Astrocyte of the spinal cord (primary cell): Measurements from ENCODE around the gene GCSH.
A peak's percentile ranks its signal among the peaks of the same experiment; 100 is the strongest.

Source experiments
- DNase-seq: peaks from one replicate; pipeline ENCODE4 v3.0.0; 2011; ENCODE audit warnings: low read depth, low spot score
- H3K4me3 ChIP-seq: 2 replicates; pipeline ENCODE4 v1.5.1; 2011; ENCODE audit warnings: low read depth, mild to moderate bottlenecking, low read length, moderate library complexity
- in situ Hi-C: cut with HindIII; loops from 2 replicates; pipeline ENCODE4 v1.10.0; 2017; ENCODE audit warnings: low sequenced_read_pairs
- TF ChIP-seq, protein P1 (sequence below): IDR thresholded peaks from 2 replicates; pipeline ENCODE4 v1.5.1; 2012; ENCODE audit warnings: low read depth, mild to moderate bottlenecking, low read length, inconsistent platforms

The GCSH gene

DNA sequence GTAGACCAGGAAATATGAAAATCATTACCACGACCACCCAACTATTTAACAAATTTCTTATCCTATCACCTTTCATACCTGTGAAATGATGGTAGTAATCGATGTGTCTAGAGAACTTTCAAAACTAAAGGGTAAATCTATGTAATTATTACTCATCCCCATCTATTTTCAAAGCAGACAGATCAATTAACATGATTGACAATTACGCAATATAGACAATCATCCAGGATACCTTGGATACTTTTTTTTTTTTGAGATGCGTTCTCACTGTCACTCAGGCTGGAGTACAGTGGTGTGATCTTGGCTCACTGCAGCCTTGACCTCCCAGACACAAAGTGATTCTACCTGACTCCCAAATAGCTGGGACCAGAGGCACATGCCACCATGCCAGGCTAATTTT lies 15.2 kb downstream of the GCSH start:
- in situ Hi-C loops = no loop called here
- no peak for DNase-seq

DNA sequence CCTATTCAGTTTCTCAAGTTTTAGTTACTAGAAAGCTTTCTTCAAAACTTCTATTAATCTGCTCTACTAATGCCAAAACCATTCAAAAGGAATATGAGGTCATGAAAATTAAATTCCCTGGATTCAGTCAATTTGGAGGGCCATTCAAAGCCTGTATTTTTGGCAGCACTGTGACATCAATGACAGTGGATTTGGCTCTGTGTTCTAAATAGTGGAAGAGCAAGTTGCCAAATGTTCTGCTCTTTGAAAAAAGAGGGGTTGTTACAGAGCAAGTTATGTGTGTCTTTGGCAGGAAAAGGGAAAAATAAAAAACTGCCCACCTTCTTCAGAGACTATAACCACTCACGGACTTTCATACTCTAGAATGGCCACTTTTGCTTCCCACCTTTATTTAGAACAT lies 16.0 kb downstream of the GCSH start:
- TF ChIP-seq, protein P1, sequence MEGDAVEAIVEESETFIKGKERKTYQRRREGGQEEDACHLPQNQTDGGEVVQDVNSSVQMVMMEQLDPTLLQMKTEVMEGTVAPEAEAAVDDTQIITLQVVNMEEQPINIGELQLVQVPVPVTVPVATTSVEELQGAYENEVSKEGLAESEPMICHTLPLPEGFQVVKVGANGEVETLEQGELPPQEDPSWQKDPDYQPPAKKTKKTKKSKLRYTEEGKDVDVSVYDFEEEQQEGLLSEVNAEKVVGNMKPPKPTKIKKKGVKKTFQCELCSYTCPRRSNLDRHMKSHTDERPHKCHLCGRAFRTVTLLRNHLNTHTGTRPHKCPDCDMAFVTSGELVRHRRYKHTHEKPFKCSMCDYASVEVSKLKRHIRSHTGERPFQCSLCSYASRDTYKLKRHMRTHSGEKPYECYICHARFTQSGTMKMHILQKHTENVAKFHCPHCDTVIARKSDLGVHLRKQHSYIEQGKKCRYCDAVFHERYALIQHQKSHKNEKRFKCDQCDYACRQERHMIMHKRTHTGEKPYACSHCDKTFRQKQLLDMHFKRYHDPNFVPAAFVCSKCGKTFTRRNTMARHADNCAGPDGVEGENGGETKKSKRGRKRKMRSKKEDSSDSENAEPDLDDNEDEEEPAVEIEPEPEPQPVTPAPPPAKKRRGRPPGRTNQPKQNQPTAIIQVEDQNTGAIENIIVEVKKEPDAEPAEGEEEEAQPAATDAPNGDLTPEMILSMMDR = no peak
- in situ Hi-C loops = no loop called here
- DNase-seq = no peak
- H3K4me3 ChIP-seq = no peak overlapping the region

More for the DNA sequence above, 15.2 kb downstream of the GCSH start:
- TF ChIP-seq, protein P1 = no peak
- H3K4me3 ChIP-seq = no peak overlapping the region

DNA sequence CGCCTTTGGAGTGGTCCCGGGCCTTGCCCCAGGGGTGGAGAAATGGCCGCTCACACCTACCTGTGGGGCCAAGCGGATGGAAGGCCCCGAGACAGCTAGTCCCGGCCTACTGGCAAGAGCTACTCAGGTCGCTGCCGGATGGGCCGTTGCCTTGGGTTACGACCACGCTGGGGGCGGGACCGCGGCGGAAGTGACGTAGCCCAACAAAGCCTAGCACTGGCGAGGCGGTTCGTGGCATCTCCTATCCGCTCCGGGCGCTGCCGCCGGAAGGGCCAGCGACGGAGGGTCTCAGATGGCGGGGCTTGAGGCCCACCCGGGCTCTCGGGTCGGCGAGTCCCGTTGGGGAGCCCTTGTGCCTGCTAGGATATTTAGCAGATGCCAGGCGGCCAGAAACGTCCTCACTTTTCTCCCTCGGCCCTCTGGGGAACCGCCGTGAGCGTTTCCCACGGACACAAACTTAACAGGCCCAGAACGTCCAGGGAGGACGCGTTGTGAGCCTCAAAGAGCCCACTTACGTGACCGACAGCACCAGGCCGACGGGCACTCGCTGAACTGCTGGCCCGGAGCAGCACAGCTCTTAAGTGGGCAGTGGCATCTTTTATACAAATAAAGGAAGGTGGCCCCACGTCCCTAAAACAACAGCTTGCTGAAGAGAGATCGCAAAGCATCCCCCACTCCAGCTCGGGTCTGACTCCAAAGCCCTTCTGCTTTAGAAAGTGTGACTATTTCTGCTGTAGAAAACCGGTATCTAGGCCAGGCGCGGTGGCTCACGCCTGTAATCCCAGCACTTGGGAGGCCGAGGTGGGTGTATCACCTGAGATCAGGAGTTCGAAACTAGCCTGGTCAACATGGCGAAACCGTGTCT lies 18.9 kb downstream of the GCSH start, which contains the start of gene C16orf46:
TSS of gene C16orf46 (minus strand) at position 163 of the 865 bp plus-strand sequence. CDS start 13,283 bp downstream, outside the sequence.
- DNase-seq = peak; percentile 97
- in situ Hi-C loops = no loop called here
- TF ChIP-seq, protein P1 = no peak
- peak within 1 kb of the TSS; percentile 68 for H3K4me3 ChIP-seq

DNA sequence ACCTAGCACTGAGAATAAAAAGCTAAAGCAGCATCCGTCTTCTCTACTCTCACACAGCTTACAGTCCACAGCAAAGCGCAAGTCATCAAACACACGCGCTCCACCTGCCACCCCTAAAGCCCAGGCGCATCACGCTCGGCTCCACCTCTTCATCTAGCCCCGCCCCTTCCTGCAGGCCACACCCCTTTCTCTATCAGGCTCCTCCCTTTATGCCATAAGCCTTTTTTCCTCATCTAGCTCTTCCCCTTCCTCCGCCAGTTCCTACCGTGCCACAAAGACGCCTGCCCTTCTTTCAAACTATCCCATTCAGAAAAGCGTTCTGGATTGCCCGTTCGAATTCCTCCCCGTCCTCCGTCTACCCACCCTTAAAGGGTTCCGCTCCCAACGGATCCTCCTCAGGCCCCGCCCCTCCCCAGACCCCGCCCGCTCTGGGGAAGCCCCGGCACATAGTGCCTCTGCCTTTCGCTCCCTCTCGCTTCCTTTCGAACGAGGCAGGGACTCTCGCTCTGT lies 19.6 kb downstream of the GCSH start:
- no peak for DNase-seq
- in situ Hi-C loops = no loop called here
- TF ChIP-seq, protein P1 = no peak
- H3K4me3 ChIP-seq = peak overlapping the region; percentile 68

DNA sequence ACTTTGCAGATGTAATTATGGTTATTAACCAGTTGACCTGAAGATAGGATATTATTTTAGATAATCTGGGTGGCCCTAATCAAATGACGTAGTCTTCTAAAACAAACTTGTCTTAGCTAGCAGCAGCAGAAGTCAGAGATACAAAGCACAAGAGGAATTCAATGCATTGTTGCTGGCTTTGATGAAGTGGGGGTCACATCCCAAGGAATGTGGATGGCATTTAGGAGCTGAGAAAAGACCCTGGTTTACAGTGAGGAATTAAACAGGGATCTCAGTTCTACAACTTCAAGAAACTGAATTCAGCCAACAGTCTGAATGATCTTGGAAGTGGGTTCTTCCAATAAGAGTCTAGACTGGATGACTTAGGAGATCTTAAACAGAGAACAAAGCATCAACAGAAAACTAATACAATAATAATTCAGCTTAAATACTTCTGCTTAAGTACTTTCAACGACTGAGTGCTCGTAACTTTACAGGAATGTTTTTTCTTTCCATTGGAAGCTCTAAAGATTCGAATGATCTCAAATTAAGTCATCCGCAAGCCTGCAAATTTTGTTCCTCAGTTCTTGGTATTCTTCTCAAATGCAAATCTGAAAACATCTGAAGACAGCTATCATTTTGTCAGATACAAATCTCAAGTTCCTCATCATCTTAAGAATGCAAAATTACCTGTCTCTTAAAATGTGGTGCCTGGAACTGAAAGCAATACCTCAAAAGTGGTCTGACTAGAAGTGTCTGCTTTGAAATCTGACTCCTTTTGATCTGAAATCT lies 22.4 kb downstream of the GCSH start:
- no peak for DNase-seq
- in situ Hi-C loops = no loop called here

DNA sequence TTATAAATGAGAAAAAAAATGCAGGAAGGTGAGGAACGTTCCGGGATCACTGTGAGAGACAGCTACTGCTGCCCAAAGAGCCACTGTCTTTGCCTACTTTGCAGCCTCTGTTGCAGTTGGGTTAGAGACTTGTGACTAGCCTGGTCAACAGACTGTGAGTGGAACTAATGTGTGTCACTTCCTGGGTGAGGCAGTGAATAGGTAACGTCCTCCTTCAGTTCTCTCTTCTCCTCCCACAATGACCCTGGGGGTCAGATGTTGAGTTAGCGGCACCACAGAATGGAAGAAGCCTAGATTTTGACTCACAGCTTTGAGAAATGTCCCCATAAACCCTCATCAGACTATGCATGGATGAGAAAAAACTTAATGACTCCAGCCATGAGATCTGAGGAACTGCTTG lies 24.4 kb downstream of the GCSH start:
- in situ Hi-C loops = no loop called here
- H3K4me3 ChIP-seq = no peak overlapping the region
- no peak for DNase-seq
- TF ChIP-seq, protein P1 = no peak

More for the DNA sequence above, 22.4 kb downstream of the GCSH start:
- TF ChIP-seq, protein P1 = no peak
- H3K4me3 ChIP-seq = no peak overlapping the region
